Fibroblast of lung (primary cell): ENCODE measurements around the gene CCL16.

Experiments
- CTCF ChIP-seq, 2 donors: IDR thresholded peaks in 1 of 2; conservative IDR thresholded peaks in 1 of 2; 1 replicate in 1 of 2; 2 replicates in 1 of 2; pipeline ENCODE4 v1.5.1; 2011 to 2012; ENCODE audit warnings: low read length in 2 of 2, control low read depth in 1 of 2, inconsistent platforms in 1 of 2, low read depth in 1 of 2, mild to moderate bottlenecking in 1 of 2
- EZH2 ChIP-seq: IDR thresholded peaks from 2 replicates; pipeline ENCODE4 v1.5.1; 2012; ENCODE audit warnings: low read length, control low read depth, mild to moderate bottlenecking; ENCODE audit errors: missing control alignments

- TF ChIP-seq CTCF (conservative IDR thresholded peaks at IDR 0.05 in 1 of 2, IDR thresholded peaks at IDR 0.05 in 1 of 2; ENCODE audit: low read depth in 1 of 2, low read length in 2 of 2) (no peak), EZH2 (no peak)
Observed at GRCh38 chr17:35932586-35932985, 48.7 kb downstream of the CCL16 start.
